Left colon (tissue), 2 donors: Measurements from ENCODE around the gene PFDN4. TPM values are rescaled to one million over a fixed set of nuclear protein-coding genes. Genes with fewer than 3 reads are reported as not detected.

Source experiments
- ATAC-seq: fragments of 200-7000 bp; cut with Tn5 transposase; one replicate; pipeline ENCODE4 v1.9.1; 2020; ENCODE audit warnings: mild to moderate bottlenecking, moderate library complexity
- DNase-seq, 2 donors: peaks; one replicate each; pipeline ENCODE4 v3.0.0-alpha.2; 2020
- intact Hi-C, 2 donors: fragments of 100-400 bp; cut with DNase I in 1 of 2; cut with micrococcal nuclease in 1 of 2; formaldehyde crosslinking; loops; one replicate each; pipeline versions ENCODE4 v1.11.2 to v1.14.0; 2022; cut with DNase I, micrococcal nuclease
- total RNA-seq, 2 donors: library from RNA; stranded (reverse); fragmentation: NEBNext Ultra II Directional; extraction: Animal tissue kit (Norgen Biotek cat#: 25700); gene quantifications; one replicate each; pipeline ENCODE4 v1.2.1, GENCODE V29; 2021
- donor health status: DM: no; HTN: no; CAD: no.
- donor health status: DM: yes; HTN: yes; CAD: no.

Gene PFDN4
- total RNA-seq, 2 donors from 2014 or later, result 11.1 to 14.7 TPM

GRCh38 chr20:54172532-54172855 is 35.4 kb upstream of the PFDN4 start:
- intact Hi-C loops, result no loop called here
- ATAC-seq, result no peak
- DNase-seq, result no peak

- intact Hi-C loops, result no loop called here
- DNase-seq, result no peak
These were observed 34.8 kb upstream of the PFDN4 start for GRCh38 chr20:54172856-54173652.

GRCh38 chr20:54173653-54174456 is 34.0 kb upstream of the PFDN4 start, which contains the start of gene CYP24A1:
CYP24A1 (minus strand) TSS chr20:54173986; CDS start chr20:54173579, 407 bp downstream.
- intact Hi-C loops, result no loop called here
- ATAC-seq (peak; percentile 79), DNase-seq (peak in 1 of 2 donors; percentile 22)

More at GRCh38 chr20:54172856-54173652, 34.8 kb upstream of the PFDN4 start:
- ATAC-seq, result peak; percentile 31

GRCh38 chr20:54174457-54175175 is 33.3 kb upstream of the PFDN4 start:
- intact Hi-C loops, result no loop called here
- DNase-seq (no peak), ATAC-seq (peak; percentile 20)

GRCh38 chr20:54176610-54177009 is 31.3 kb upstream of the PFDN4 start:
- ATAC-seq, result no peak
- intact Hi-C loops, result no loop called here
- no peak for DNase-seq

- DNase-seq (no peak), ATAC-seq (no peak)
- intact Hi-C loops, result no loop called here
These were observed 30.5 kb upstream of the PFDN4 start for GRCh38 chr20:54177378-54177777.

- ATAC-seq, result no peak
- intact Hi-C loops, result no loop called here
- DNase-seq, result no peak
These were observed 29.6 kb upstream of the PFDN4 start for GRCh38 chr20:54178256-54178655.

- no peak for ATAC-seq
- no peak for DNase-seq
- intact Hi-C loops, result no loop called here
These were observed 27.9 kb upstream of the PFDN4 start for GRCh38 chr20:54179946-54180345.

GRCh38 chr20:54180931-54181330 is 27.0 kb upstream of the PFDN4 start:
- intact Hi-C loops, result no loop called here
- DNase-seq, result no peak
- ATAC-seq, result no peak

- no peak for DNase-seq
- no peak for ATAC-seq
- intact Hi-C loops, result no loop called here
These were observed 23.8 kb upstream of the PFDN4 start for GRCh38 chr20:54184071-54184470.

GRCh38 chr20:54184904-54185626 is 22.8 kb upstream of the PFDN4 start:
- ATAC-seq (peak; percentile 42), DNase-seq (no peak)
- intact Hi-C loops, result no loop called here

- no peak for DNase-seq
- intact Hi-C loops, result no loop called here
- ATAC-seq, result no peak
These were observed 19.6 kb upstream of the PFDN4 start for GRCh38 chr20:54188132-54188849.

- intact Hi-C loops, result loop anchor here in 1 of 2 donors (10.0 kb wide), 1 partner anchor 95 kb away; no protein-coding TSS in a partner anchor
These were observed 18.3 kb upstream of the PFDN4 start for GRCh38 chr20:54189630-54190029.

GRCh38 chr20:54190217-54190616 is 17.7 kb upstream of the PFDN4 start:
- no peak for DNase-seq
- intact Hi-C loops, result loop anchor here in 1 of 2 donors (10.0 kb wide), 1 partner anchor 95 kb away; no protein-coding TSS in a partner anchor

More at GRCh38 chr20:54189630-54190029, 18.3 kb upstream of the PFDN4 start:
- ATAC-seq (no peak), DNase-seq (no peak)

GRCh38 chr20:54193817-54194216 is 14.1 kb upstream of the PFDN4 start:
- ATAC-seq (no peak), DNase-seq (no peak)
- intact Hi-C loops, result loop anchor here in 1 of 2 donors (10.0 kb wide), 1 partner anchor 99 kb away; no protein-coding TSS in a partner anchor

More at GRCh38 chr20:54190217-54190616, 17.7 kb upstream of the PFDN4 start:
- ATAC-seq, result no peak

- no peak for ATAC-seq
- intact Hi-C loops, result loop anchor here (5.0 to 10.0 kb wide), 2 partner anchors 98 to 100 kb away; no protein-coding TSS in a partner anchor
- no peak for DNase-seq
These were observed 13.0 kb upstream of the PFDN4 start for GRCh38 chr20:54194724-54195438.
